Esophagus (tissue), 2 donors: Measurements from ENCODE around the gene GOLGA6L26. TPM values are rescaled to one million over a fixed set of nuclear protein-coding genes. Genes with fewer than 3 reads are reported as not detected.
"Not testable (repeated sequence)": the region's sequence is repeated elsewhere in the genome, so short reads cannot be mapped to it uniquely, and the experiment has no call there.

ENCODE experiments used
- H3K27ac ChIP-seq, 2 donors: one replicate each; pipeline ENCODE4 v1.5.1; 2013; ENCODE audit warnings: low read depth in 2 of 2, mild to moderate bottlenecking in 2 of 2, inconsistent platforms in 1 of 2, low read length in 1 of 2, moderate library complexity in 1 of 2
- H3K27me3 ChIP-seq, 2 donors: one replicate each; pipeline ENCODE4 v1.6.1; 2013; ENCODE audit warnings: low read length in 2 of 2, control low read depth in 1 of 2, mild to moderate bottlenecking in 1 of 2; ENCODE audit not compliant: insufficient read depth in 2 of 2, control insufficient read depth in 1 of 2
- H3K36me3 ChIP-seq, 2 donors: one replicate each; pipeline ENCODE4 v1.6.1; 2013; ENCODE audit warnings: low read length in 1 of 2; ENCODE audit not compliant: control insufficient read depth in 2 of 2, insufficient read depth in 2 of 2
- H3K4me1 ChIP-seq, 2 donors: one replicate each; pipeline ENCODE4 v1.6.1; 2013; ENCODE audit warnings: low read length in 1 of 2; ENCODE audit not compliant: control insufficient read depth in 2 of 2, insufficient read depth in 2 of 2
- H3K4me3 ChIP-seq, 2 donors: one replicate each; pipeline ENCODE4 v1.5.1; 2013; ENCODE audit warnings: low read length in 2 of 2, mild to moderate bottlenecking in 2 of 2, low read depth in 1 of 2, moderate library complexity in 1 of 2
- H3K9me3 ChIP-seq, 2 donors: one replicate each; pipeline ENCODE4 v1.6.1; 2013; ENCODE audit warnings: mild to moderate bottlenecking in 2 of 2, low read depth in 1 of 2, low read length in 1 of 2, moderate library complexity in 1 of 2; ENCODE audit not compliant: control insufficient read depth in 2 of 2, insufficient read depth in 1 of 2
- WGBS, 2 donors: extraction: QIAGEN DNeasy Blood & Tissue Kit; methylation state at CpG; one replicate each; pipeline ENCODE4 v1.1.7; 2013; 5-methylcytosine and 5-hydroxymethylcytosine counted together
- polyA plus RNA-seq, 2 donors: library from polyadenylated mRNA; stranded (reverse); fragments of 200-250 nt; gene quantifications; one replicate each; pipeline ENCODE4 v1.2.3, GENCODE V29; 2013
- donor health status: healthy with polysubstance abuse.
- donor health status: Bipolar disorder and iron deficiency.

GOLGA6L26 gene
- not detected for polyA plus RNA-seq

GRCh38 chr15:23334096-23334495 is at the start of gene GOLGA6L26:
Gene GOLGA6L26, minus strand, starts transcription at chr15:23334196. Its CDS starts 61 bp downstream, at chr15:23334135.
- H3K4me1 ChIP-seq, H3K27ac ChIP-seq, H3K4me3 ChIP-seq, H3K36me3 ChIP-seq, H3K27me3 ChIP-seq, H3K9me3 ChIP-seq: not testable (repeated sequence)
- WGBS, 2 donors = no CpG with 5 or more reads among the region's 7 CpGs

- H3K4me3 ChIP-seq, H3K4me1 ChIP-seq, H3K36me3 ChIP-seq, H3K27ac ChIP-seq, H3K9me3 ChIP-seq, H3K27me3 ChIP-seq: not testable (repeated sequence)
- 54 to 62% methylated on average over 7 of the region's 7 CpGs for whole genome bisulfite sequencing, 2 donors
These were observed 47.2 kb upstream of the GOLGA6L26 start for GRCh38 chr15:23381192-23381591.

- H3K9me3 ChIP-seq, H3K36me3 ChIP-seq, H3K4me3 ChIP-seq, H3K27me3 ChIP-seq, H3K4me1 ChIP-seq, H3K27ac ChIP-seq: not testable (repeated sequence)
- WGBS, 2 donors = 58 to 66% methylated on average over 4 of the region's 4 CpGs
These were observed 46.7 kb upstream of the GOLGA6L26 start for GRCh38 chr15:23380700-23381099.

- WGBS, 2 donors = 89 to 91% methylated on average over 13 of the region's 13 CpGs
These were observed 45.0 kb upstream of the GOLGA6L26 start for GRCh38 chr15:23378946-23379345.

GRCh38 chr15:23374226-23374625 is 40.2 kb upstream of the GOLGA6L26 start:
- not testable (repeated sequence) for H3K27ac ChIP-seq, H3K27me3 ChIP-seq
- WGBS, 2 donors = 79 to 84% methylated on average over 11 of the region's 11 CpGs

More at GRCh38 chr15:23378946-23379345, 45.0 kb upstream of the GOLGA6L26 start:
- H3K27ac ChIP-seq, H3K4me1 ChIP-seq, H3K36me3 ChIP-seq, H3K9me3 ChIP-seq, H3K4me3 ChIP-seq, H3K27me3 ChIP-seq: not testable (repeated sequence)

GRCh38 chr15:23372891-23373600 is 39.0 kb upstream of the GOLGA6L26 start:
- 96% methylated on average over 40 of the region's 40 CpGs for WGBS, 2 donors
- H3K27ac ChIP-seq, H3K4me1 ChIP-seq: not testable (repeated sequence)

More at GRCh38 chr15:23374226-23374625, 40.2 kb upstream of the GOLGA6L26 start:
- not testable (repeated sequence) for H3K9me3 ChIP-seq, H3K4me1 ChIP-seq, H3K36me3 ChIP-seq, H3K4me3 ChIP-seq

GRCh38 chr15:23372284-23372683 is 38.3 kb upstream of the GOLGA6L26 start:
- Histone ChIP-seq H3K4me3 (no peak overlapping the region), H3K4me1 (no peaks in the 10 kb centered on the region), H3K9me3 (no peaks in the 10 kb centered on the region), H3K27ac (no peak overlapping the region), H3K27me3 (no peaks in the 10 kb centered on the region), H3K36me3 (no peaks in the 10 kb centered on the region)
- 87 to 90% methylated on average over 15 of the region's 15 CpGs for WGBS, 2 donors

More at GRCh38 chr15:23372891-23373600, 39.0 kb upstream of the GOLGA6L26 start:
- H3K27me3 ChIP-seq, H3K36me3 ChIP-seq, H3K9me3 ChIP-seq, H3K4me3 ChIP-seq: not testable (repeated sequence)

GRCh38 chr15:23371868-23372267 is 37.9 kb upstream of the GOLGA6L26 start:
- not testable (repeated sequence) for H3K27ac ChIP-seq, H3K4me3 ChIP-seq, H3K4me1 ChIP-seq, H3K27me3 ChIP-seq, H3K9me3 ChIP-seq, H3K36me3 ChIP-seq
- WGBS, 2 donors = 77 to 82% methylated on average over 3 of the region's 3 CpGs

- H3K9me3 ChIP-seq, H3K27ac ChIP-seq, H3K36me3 ChIP-seq, H3K4me3 ChIP-seq, H3K4me1 ChIP-seq, H3K27me3 ChIP-seq: not testable (repeated sequence)
- 48 to 71% methylated on average over 4 of the region's 4 CpGs for WGBS, 2 donors
These were observed 37.1 kb upstream of the GOLGA6L26 start for GRCh38 chr15:23371134-23371533.

GRCh38 chr15:23370578-23370977 is 36.6 kb upstream of the GOLGA6L26 start:
- H3K27me3 ChIP-seq = no peaks in the 10 kb centered on the region
- WGBS, 2 donors = 79 to 87% methylated on average over 2 of the region's 2 CpGs
- no peak overlapping the region for H3K27ac ChIP-seq

More at GRCh38 chr15:23370578-23370977, 36.6 kb upstream of the GOLGA6L26 start:
- no peaks in the 10 kb centered on the region for H3K4me1 ChIP-seq
- H3K36me3 ChIP-seq = no peaks in the 10 kb centered on the region
- H3K9me3 ChIP-seq = no peaks in the 10 kb centered on the region
- H3K4me3 ChIP-seq = no peak overlapping the region
